ENCODE measurements around the gene MEIOC. TPM values are rescaled to one million over a fixed set of nuclear protein-coding genes. Genes with fewer than 3 reads are reported as not detected.
"Not testable (repeated sequence)": the region's sequence is repeated elsewhere in the genome, so short reads cannot be mapped to it uniquely, and the experiment has no call there.

MEIOC gene
- total and polyA plus RNA-seq, 9 of the 15 experiments (the other 6 are each of a cell fraction or from before 2014, with no cell fraction given) = 0.04 to 0.23 (median 0.06) TPM; not detected in 5

GRCh38 chr17:44700288-44700687 is 44.0 kb downstream of the MEIOC start:
- WGBS (ENCODE audit: insufficient coverage, low coverage, missing lambda C conversion rate) = 35% methylated on average over 10 of the region's 10 CpGs
- H3K4me2 ChIP-seq (ENCODE audit: insufficient read depth, low read length); H3K4me3 ChIP-seq; CTCF ChIA-PET (ENCODE audit: low intra/inter-chr PET ratio); H3K36me3 ChIP-seq (ENCODE audit: control insufficient read depth, insufficient read depth, low read length); intact Hi-C loops (cut with micrococcal nuclease); H3K9me3 ChIP-seq (replicated peaks; ENCODE audit: control insufficient read depth, insufficient read depth, low read depth, low read length); H3K27ac ChIP-seq (ENCODE audit: extremely low read depth, low read depth, low read length); DNase-seq (ENCODE audit: extremely low read depth in 1 of 4, low spot score in 3 of 4); H3K9me1 ChIP-seq (ENCODE audit: control insufficient read depth, insufficient read depth, low read length); ATAC-seq; BruUV-seq (replicated peaks); H2AFZ ChIP-seq (ENCODE audit: low read depth, low read length); H3K27me3 ChIP-seq (ENCODE audit: control insufficient read depth in 2 of 2, insufficient read depth in 2 of 2, low read length in 2 of 2); H3K9ac ChIP-seq (ENCODE audit: insufficient read depth in 1 of 2, low read depth in 2 of 2, low read length in 2 of 2); H4K20me1 ChIP-seq (replicated peaks; ENCODE audit: control insufficient read depth, insufficient read depth, low read length); H3K79me2 ChIP-seq (ENCODE audit: control insufficient read depth, insufficient read depth, low read length); in situ Hi-C loops (cut with MboI); FAIRE-seq; H3K4me1 ChIP-seq (replicated peaks in 1 of 2; ENCODE audit: control insufficient read depth in 2 of 2, insufficient read depth in 2 of 2, low read length in 2 of 2): not testable (repeated sequence)
- POLR2A ChIA-PET = interaction anchor here (0.7 to 1.3 kb wide), 3 partner anchors 9 to 20 kb away, joined by 3 read pairs; no protein-coding TSS in a partner anchor

DNA sequence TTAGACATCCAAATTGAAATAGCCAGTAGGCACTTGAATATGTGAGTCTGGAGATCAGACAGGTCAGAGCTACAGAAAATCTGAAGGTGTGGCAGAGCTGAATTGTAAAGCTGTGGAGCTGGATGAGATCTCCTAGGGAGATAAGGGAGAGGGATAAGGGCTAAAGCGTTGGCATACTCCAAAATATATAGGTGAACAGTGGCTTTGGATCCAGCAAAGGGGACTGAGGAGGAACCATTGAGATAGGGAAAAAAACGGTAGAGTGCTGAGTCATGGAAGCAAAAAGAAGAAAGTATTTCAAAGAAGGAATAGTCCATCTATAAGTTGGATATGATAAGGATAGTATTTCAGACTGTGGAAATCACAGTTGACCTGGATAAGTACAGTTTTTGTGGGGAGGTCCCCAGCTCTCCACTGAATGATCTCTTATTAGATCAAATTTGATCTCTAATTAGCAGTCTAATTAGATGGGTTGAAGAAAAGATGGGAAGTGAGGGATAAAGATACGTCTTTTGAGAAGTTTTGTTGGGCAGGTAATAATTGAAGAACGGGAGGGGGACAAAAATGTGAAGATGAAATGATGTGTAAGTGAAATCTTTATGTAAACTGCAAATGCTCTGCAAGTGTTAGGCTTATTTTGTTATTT is 51.6 kb downstream of the MEIOC start:
- H3K36me3 ChIP-seq (ENCODE audit: control insufficient read depth, insufficient read depth, low read length) = peaks cover 2% of the 10 kb centered on the region; the same call in 1 of the 3 replicates
- no peaks in the 10 kb centered on the region for H4K20me1 ChIP-seq (replicated peaks; ENCODE audit: control insufficient read depth, insufficient read depth, low read length)
- peak overlapping the region; percentile 64 for H3K4me3 ChIP-seq
- H3K27ac ChIP-seq (ENCODE audit: extremely low read depth, low read depth, low read length) = peak overlapping the region; percentile 83
- no peaks in the 10 kb centered on the region for H3K9me1 ChIP-seq (ENCODE audit: control insufficient read depth, insufficient read depth, low read length)
- TSS peak; percentile 77 for BruUV-seq (replicated peaks)
- peak overlapping the region in 1 of 2 experiments; percentile 81; a peak in 3 of 4 replicates for H3K9ac ChIP-seq (ENCODE audit: insufficient read depth in 1 of 2, low read depth in 2 of 2, low read length in 2 of 2)
- ChIA-PET POLR2A (interaction anchor here (0.6 to 1.2 kb wide), 3 partner anchors 18 to 607 kb away, joined by 3 to 4 read pairs (median 3); partner anchors contain the start of gene CCDC43), CTCF (ENCODE audit: low intra/inter-chr PET ratio) (no interaction called here)
- H3K4me2 ChIP-seq (ENCODE audit: insufficient read depth, low read length) = peak overlapping the region; percentile 97
- intact Hi-C loops (cut with micrococcal nuclease) = no loop called here
- no peaks in the 10 kb centered on the region for H3K9me3 ChIP-seq (replicated peaks; ENCODE audit: control insufficient read depth, insufficient read depth, low read depth, low read length)
- H2AFZ ChIP-seq (ENCODE audit: low read depth, low read length) = peak overlapping the region; percentile 83
- FAIRE-seq = peak; percentile 60
- H3K79me2 ChIP-seq (ENCODE audit: control insufficient read depth, insufficient read depth, low read length) = peaks cover 22% of the 10 kb centered on the region
- peak; percentile 27 to 48 (median 32) for DNase-seq (ENCODE audit: extremely low read depth in 1 of 4, low spot score in 3 of 4)
- ATAC-seq = peak; percentile 19; the same call in 1 of the 3 replicates
- 2% methylated on average over 4 of the region's 4 CpGs for WGBS (ENCODE audit: insufficient coverage, low coverage, missing lambda C conversion rate)
- peaks cover 8 to 10% of the 10 kb centered on the region in 2 experiments; a peak in 4 of 5 replicates for H3K4me1 ChIP-seq (replicated peaks in 1 of 2; ENCODE audit: control insufficient read depth in 2 of 2, insufficient read depth in 2 of 2, low read length in 2 of 2)
- in situ Hi-C loops (cut with MboI) = no loop called here
- H3K27me3 ChIP-seq (ENCODE audit: control insufficient read depth in 2 of 2, insufficient read depth in 2 of 2, low read length in 2 of 2) = no peaks in the 10 kb centered on the region
- TF ChIP-seq NFE2 (IDR thresholded peaks at IDR 0.05; ENCODE audit: low read depth) (peak; percentile 93), CREB1 (IDR thresholded peaks at IDR 0.05) (no peak), CREB1 (CRISPR knock-in tag; IDR thresholded peaks at IDR 0.05) (no peak), TARDBP (IDR thresholded peaks at IDR 0.05) (no peak), ZBTB26 (CRISPR knock-in tag; IDR thresholded peaks at IDR 0.05) (no peak), NCOA6 (IDR thresholded peaks at IDR 0.05) (no peak), CREBBP (IDR thresholded peaks at IDR 0.05; ENCODE audit: low read depth, low read length) (no peak), SAFB2 (IDR thresholded peaks at IDR 0.05; ENCODE audit: borderline replicate concordance, low read depth, low read length, severe bottlenecking) (no peak), SMAD2 (IDR thresholded peaks at IDR 0.05; ENCODE audit: low read depth, low read length) (no peak), ERF (CRISPR knock-in tag; IDR thresholded peaks at IDR 0.05) (no peak), NFATC3 (IDR thresholded peaks at IDR 0.05) (peak; percentile 75; the same call in 1 of the 2 replicates)
- TF ChIP-seq, protein P1, sequence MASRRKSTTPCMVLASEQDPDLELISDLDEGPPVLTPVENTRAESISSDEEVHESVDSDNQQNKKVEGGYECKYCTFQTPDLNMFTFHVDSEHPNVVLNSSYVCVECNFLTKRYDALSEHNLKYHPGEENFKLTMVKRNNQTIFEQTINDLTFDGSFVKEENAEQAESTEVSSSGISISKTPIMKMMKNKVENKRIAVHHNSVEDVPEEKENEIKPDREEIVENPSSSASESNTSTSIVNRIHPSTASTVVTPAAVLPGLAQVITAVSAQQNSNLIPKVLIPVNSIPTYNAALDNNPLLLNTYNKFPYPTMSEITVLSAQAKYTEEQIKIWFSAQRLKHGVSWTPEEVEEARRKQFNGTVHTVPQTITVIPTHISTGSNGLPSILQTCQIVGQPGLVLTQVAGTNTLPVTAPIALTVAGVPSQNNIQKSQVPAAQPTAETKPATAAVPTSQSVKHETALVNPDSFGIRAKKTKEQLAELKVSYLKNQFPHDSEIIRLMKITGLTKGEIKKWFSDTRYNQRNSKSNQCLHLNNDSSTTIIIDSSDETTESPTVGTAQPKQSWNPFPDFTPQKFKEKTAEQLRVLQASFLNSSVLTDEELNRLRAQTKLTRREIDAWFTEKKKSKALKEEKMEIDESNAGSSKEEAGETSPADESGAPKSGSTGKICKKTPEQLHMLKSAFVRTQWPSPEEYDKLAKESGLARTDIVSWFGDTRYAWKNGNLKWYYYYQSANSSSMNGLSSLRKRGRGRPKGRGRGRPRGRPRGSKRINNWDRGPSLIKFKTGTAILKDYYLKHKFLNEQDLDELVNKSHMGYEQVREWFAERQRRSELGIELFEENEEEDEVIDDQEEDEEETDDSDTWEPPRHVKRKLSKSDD (conservative IDR thresholded peaks at IDR 0.05; ENCODE audit: low read length) = no peak

Data from K562 (cell line).